Fibroblast of skin of back (primary cell): ENCODE results near the gene CLSTN2.

Experiments
- DNase-seq: peaks from one replicate; pipeline ENCODE4 v3.0.0-alpha.2; 2013

Gene CLSTN2

DNA sequence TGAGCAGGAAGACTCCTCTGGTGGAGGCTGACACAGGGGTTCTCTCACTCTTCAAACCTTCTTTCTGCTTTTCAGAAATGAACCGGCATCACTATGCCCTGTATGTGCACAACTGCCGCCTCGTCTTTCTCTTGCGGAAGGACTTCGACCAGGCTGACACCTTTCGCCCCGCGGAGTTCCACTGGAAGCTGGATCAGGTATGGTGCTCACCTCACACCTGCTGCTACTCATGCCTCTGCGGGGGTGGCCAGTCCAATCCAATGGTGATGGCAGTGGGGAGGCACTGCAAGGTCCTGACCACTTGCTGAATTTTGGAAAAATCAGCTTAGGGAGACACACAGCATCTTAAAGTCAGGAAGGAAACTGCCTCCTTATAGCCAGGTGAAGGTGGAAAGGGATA lies 531.5 kb downstream of the CLSTN2 start:
- no peak for DNase-seq

DNA sequence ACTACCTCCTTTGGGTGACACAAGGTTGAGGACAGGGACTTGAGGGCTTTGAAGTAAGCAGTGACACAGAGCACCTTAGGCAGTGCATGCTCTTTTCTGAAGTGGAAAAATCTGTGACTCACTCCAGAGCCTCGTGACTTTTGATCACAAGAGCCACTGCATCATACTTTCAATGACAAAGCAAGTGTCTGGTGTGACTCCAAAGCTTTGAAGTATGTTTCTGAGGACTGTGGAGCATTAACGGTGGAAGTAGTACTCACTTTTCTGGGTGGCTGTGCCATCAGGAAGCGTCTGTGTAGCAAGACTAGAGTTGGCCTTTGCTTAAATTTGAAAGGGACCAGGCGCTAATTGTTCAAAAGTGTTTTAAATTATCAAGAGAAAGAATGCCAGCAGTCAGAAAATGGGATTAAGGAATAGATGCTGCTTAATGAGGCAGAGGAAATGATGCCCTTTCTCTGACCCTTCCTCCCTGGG lies 532.2 kb downstream of the CLSTN2 start:
- DNase-seq: peak; percentile 63

DNA sequence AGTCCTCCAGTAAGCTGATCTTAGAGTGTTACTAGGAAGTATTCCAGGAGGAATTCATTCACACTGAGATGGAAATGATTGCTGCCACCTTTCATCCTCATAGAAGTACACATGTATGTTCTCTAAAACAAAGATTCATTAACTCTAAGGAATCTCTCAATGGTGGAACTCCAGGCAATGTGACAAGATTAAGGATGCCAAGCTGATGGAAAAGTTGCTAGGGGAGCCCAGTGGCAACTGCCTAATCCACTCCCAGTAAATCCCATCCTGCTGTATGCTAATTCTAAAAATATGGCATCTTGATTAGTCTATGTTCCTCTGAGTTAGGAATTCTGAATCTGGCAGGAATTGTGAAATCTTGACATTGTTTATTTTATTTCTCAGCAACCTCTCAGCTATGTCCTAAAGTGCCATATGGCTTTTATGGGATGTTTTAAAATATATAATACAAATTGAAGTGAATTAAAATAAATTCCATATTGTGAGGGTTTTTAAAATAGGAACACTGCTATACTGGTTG lies 532.9 kb downstream of the CLSTN2 start:
- peak; percentile 52 for DNase-seq

DNA sequence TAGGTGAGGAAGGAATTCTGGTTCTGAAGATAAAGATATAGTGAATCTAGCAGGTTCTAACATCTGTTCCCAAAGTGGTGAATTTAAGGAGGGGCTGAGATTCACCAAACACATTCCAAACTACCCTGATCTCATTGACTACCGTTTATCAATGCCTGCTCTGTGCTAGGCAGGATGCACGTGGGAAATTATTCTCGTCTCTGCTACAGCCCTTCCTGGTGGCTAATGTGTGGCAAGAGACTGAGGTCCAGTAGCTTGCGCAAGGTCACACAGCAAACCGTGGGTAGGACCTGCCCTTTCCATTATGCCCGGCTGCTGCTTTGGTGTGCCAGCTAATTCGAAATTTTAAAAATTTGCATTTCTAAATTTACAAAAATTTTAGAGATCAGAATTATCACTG lies 533.4 kb downstream of the CLSTN2 start:
- no peak for DNase-seq

DNA sequence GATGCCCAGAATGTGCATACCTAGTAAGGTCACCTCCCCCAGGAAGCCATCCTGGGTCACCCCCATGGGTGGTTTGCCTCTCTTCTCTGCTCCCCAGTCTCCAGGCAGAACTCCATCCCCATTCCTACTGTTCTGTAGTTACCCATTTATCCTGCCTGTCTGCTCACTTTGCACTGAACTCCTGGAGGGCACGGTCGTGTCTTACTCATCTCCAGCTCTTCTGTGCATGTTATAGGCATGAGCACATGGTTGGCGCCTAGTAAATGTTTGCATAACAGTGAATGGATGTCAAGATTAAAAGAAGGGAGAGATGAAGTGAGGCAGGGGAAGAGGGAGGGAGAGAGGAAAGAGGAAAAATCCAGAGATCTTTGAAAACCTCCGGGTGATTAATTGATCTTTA lies 534.5 kb downstream of the CLSTN2 start:
- DNase-seq: peak; percentile 41

DNA sequence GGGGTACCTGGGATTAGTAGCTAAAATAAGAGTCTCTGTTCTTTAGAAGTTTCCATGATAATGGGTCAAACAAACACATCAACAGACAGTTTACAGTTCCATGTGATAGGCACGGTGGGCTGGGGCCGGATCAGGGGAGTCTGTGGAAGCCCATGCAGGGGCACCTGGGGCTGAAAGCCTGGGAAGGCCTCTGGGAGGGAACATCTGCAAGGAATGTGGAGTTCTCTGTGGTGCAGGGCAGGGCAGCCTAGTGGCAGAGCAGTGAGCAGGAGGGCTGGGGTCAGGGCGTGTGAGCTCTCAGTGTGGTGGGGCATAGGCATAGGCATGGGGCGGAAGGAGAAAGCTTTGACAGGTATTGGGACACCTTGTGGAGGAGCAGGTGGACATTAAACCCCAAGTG lies 535.2 kb downstream of the CLSTN2 start:
- DNase-seq: no peak

DNA sequence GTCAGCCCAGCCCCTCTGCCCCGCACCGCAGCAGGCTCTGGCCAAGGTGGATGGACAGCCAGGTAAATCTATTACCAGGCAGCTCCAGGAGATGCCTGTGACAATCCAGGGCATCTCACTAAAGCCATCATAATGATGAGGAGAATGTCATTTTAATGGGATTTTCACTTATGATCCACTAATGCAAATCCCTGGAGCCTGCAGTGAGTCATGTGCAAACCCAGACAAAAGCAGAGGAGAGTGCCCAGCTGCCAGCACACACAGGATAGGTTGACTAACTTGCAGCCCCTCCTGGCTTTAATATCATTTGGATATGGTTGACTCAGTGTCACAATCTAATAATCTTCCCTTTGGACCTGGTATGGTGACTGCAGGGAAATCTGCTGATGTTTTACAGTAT lies 536.0 kb downstream of the CLSTN2 start:
- peak; percentile 54 for DNase-seq

DNA sequence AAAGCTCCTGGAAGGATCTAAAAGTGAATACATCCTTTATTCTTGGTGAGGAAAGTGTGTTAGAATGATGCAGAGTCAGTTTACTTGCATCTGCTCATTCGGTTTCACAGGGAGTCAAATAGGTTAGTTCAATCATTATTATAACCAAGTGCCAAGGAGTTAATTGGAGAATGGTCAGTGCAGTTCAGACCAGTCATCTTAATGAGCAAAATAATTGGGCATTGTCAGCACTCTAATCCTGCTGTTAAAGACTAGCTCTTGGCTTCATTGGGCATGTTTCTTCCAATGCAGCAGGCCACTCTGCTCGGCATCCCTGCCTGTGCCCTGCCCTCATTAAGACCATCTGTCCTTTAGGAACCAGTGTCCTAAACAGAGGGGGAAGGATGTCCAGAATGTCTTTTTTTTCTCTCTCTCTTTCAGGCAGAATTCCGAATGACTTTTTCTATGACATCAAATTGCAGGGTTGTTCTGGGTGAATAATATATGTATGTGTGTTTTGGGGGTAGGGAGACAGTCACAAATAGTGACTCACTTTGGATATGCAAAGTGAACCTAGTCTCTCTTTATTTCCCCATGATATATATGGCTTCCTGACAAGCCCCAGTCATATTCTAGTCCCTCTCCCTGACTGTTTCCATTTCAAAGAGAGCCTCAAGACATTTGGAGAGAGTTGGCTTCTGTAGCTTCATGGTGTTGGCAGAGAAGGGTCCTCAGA lies 537.5 kb downstream of the CLSTN2 start:
- peak; percentile 70 for DNase-seq

DNA sequence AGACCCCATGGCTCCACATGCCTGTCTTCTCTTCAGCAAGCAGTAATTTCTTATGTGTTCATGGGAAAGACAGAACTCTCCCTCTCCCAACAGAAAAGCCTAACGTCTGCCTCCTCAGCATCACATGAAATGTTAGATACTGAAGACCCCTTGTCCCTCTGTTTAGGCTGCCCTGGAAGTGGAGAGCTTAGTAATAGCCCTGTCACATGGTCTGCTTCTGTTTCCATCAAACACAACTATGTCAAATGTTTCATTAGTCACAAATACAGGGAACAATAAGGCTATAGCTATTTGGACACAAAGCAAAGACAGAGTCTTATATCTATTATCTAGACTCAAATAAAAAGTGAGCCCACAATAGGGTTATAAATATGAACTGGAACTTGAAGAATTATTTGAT lies 552.6 kb downstream of the CLSTN2 start:
- DNase-seq: no peak

DNA sequence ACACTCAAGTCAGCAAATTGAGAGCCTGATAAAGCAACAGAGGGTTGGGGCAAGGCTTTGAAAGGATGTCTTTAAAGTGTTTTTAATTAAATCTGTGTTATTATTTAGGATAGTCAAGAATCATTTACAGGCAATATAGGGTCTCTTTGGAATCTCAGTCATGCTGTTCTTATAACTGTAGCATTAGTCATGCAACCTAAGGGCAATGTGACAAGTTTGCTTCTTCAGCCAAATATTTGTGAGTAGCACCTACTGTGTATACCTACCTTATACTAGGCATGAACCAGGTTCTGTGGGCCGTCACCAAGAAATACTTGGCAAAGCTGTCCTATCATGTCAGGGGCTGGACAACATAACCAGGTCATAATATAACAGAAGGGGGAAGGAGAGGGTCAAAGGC lies 558.3 kb downstream of the CLSTN2 start:
- DNase-seq: no peak

DNA sequence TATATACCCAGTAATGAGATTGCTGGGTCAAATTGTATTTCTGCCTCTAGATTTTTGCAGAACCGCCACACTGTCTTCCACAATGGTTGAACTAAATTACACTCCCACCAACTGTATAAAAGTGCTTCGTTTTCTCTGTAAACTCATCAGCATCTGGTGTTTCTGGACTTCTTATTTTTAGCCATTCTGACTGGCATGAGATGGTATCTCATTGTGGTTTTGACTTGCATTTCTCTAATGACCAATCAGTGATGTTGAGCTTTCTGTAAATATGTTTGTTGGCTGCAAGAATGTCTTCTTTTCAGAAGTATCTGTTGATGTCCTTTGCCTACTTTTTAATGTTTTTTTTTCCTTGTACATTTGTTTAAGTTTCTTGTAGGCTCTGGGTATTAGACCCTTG lies 560.0 kb downstream of the CLSTN2 start:
- no peak for DNase-seq

DNA sequence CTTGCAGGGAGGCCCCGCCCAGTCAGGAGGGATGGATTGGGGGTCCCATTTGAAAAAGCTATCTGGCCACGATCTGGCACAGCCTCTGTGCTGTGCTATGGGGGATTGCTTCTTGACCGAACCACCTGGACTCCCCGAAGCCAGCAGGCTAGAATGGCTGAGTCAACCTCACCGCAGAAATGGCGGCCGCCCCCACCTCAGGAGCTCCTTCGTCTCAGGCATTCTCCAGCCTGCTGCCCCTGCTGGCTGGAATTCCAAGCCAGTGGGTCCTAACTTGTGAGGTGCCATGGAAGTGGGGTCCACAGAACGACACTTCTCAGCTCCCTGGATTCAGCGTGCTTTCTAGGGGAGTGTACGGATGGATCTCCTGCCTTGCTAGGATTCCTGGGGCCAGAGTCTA lies 562.3 kb downstream of the CLSTN2 start:
- no peak for DNase-seq

DNA sequence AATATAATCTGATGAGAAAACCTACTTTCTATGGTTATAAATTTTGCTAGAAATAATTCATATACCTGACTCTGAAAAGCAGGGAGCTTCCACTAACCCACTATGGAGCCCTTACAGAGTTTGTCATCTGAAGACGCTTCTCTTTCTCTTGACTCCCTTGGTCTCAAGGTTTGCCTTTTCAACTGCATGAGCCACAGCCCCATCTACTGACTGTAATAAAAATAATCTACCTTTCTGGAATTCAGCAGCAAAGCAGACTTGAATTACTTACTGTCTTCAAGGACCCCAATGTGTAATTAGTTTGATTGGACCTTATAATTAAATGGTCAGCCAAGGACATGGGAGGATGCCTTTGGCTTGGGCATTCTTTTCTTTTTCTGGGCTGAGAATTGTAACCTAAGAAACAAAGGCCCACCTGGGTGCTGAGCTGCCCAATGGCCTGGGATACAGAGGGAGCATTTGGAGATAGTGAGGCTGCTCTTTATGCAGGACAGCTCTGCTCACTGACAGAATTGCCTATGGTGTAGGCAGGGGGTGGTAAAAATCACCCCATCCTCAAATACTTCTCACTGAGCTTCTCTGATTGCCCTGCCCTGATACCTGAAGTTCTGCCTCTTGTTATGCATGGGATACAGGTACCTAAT lies 564.3 kb downstream of the CLSTN2 start:
- peak; percentile 3 for DNase-seq

DNA sequence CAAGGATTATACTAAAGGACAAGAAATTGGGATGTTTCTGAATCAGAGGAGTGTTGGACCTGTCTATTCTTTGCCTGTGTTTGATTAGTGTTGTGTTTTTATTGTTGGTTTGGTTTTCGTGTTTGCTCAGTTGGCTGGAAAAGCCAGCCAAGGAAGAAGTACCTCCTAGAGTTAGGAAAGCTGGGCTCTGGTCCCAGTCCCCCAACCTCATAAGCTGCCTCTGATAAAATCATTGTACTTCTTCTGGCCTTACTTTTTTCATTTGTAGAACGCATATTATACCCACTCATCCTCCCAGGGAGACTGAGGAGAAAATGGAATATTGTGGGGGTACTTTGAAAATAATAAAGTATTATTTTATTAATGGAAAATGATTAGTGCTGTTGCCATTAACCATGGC lies 565.5 kb downstream of the CLSTN2 start:
- DNase-seq: no peak

DNA sequence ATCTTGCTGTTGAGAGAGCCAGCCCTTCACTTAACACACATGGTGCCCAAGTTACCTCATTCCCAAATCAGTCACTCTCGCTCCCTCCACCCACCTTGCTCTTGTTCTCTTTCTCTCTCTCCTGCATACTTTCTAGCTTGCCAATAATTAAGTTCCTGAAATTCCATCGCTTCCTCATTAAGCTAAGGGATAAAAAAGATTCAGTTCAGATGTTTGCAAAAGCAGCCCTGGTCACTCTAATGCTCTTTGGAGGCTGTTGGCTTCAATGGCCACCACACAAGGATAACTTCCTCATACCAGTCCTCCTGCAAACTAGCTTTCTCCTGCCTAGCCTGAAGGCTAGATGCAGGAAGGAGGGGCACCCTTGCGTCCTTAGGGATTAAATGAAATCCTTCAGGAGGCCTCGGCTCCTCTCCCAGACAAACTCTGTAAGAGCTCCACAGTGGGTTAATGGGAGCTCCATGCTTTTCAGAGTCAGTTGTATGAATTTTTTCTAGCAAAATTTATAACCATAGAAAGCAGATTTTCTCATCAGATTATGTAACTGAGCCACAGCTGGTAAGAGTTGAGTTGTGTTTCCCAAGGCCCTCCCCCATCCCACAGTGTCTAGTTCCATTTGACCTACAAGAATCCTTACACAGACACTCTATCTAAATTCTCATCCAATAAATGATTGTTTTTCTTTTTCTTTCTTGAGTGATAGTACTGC lies 566.2 kb downstream of the CLSTN2 start:
- no peak for DNase-seq

DNA sequence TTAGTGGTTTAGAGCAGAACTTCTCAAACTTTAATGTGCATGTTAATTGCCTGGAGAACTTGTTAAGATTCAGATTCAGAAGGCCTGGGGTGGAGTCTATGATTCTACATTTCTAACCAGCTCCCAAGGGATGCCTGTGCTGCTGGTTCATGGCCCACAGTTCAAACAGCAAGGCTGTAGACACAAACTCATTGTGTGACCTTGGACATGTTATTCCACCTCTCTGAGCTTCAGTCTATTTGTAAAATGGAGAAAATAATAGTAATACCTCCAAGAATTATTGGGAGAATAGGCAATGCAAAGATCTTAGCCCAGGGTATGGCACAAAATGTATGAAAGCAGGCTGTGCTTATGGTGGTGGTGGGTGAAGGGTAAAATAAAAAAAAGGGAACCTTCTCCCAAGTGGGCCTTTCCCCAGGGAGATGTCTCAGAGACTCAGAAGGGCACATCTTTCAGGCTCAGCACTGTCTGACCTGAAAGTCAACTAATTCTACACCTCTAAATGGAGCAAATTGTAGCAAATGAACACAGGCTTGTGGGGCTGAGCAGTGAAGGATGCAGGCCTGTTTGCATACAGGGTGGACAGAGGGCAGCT lies 566.9 kb downstream of the CLSTN2 start:
- DNase-seq: no peak

DNA sequence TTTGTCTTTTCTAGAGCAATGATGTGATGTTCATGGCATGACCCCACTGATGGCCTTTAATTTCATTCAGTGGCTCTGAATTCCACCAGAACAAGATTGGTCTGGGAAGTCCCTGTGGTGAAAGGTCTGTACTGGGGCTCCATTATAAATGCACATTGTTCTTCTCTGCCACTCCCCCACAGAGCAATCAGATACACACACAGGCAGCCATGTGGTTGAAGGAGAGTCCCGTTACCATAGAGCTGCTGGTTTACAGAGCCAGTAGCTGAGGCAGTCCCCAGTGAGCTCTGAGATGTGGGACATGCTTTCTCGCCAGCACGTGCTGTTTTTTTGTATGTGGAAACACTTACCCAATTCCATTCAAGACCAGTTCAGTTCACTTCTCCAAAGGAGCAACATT lies 570.2 kb downstream of the CLSTN2 start:
- DNase-seq: no peak

DNA sequence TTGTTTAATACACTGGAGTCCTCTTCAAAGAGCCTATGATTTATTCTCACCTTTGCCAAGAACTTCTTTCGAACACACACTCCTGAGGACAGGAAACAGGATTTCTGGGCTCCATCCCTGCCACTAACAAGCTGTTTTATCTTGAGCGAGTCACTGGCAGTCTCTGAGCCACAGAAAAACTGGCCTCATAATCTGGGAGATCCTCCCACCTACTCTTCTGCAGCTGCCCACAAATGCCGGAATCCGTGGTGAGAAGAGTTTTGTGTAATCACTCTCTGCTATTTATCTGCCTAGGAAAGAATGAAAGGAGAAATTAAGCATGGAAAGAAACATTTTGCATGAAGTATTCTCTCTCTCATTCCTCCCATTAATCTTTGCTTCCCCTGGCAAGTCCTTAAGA lies 570.9 kb downstream of the CLSTN2 start:
- no peak for DNase-seq

DNA sequence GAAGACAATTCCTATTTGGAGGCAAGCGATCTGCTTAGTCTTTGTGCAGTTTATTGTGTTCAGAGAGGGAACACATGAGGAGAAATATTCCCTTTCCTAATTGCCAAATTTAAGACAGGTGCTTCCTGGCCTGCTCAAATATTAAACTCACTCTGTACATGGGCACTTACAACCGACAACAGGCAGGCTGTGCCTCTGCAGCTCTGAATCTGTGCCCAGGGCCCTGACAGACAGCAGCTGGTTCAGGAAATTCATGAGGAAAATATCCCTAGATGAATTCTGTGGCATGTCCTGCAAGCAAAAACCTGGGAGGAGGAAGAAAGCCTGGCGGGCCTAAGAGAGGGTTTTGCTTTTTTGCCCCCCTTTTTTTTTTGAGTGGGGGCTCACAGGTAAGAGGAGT lies 573.6 kb downstream of the CLSTN2 start:
- no peak for DNase-seq

DNA sequence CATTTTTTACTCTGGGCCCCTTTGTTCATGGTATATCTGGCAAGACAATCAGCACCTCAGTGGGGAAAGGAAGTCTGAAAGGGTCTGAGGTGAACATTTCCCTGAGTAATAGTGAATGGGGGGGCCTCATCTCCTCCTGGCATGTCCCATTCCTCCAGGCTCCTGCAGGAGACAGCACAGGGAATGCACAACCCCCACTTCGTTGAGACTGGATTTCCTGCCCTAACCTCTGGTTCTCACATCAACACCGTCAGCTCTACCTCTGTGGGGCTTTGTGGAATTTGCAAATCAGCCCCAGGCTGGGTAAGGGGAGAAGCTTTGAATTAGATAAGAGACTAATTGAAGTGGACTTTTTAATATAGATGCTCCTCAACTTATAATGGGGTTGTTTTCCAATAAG lies 574.5 kb downstream of the CLSTN2 start:
- no peak for DNase-seq

DNA sequence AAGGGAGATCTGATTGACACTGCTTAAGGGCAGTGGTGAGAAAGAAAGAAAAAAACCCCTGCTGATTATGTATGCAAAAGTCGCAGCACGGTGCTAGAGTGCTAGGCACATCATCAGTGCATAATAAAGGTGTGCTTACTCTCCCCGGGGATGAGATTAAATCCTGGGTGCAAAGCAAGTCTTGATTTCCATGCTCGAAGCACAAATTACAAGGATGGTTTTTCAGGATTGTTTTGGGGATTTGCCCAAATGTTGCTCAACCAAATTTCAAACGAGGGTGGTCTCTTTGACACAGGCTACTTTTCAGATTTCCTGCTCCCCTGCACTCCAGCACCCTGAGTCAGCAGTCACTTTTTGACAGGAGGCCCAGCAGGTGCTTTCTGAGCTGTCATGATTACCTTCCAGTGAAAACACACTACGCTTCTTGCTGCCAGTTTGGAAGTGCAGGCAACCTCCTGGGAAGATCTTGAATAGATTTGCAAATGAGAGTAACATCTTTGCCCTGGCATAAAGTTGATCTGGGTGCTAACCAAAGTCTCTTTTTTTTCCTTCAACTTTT lies 575.4 kb downstream of the CLSTN2 start:
- no peak for DNase-seq

DNA sequence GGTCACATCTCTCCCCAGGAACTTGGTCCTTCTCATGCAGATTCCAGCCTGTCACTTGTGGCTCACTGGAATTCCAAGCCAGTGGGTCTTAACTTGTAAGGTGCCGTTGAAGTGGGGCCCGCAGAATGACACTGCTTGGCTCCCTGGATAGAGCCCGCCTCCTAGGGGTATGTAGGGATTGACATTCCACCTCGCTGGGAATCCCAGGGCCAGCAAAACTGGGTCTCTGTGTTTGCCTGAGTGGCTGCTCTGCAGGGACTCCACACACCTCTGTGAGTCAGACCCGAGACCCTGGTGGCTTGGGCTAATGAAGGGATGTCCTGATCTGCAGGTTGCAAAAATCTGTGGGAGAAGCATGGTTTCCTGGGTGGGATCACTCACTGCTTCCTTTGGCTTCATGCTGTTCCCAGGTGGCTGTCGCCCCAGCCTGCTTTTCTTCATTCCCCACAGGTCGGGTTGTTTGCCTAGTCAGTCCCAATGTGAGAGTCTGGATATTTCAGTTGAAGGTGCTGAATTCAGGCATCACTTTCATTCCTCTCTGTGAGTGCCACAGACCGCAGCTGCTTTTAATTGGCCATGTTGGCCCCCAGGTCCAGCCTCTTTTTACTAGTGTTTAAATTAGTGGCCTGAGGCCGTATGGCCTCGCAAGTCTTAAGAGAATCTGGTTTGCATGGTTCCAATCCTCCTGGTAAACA lies 586.9 kb downstream of the CLSTN2 start:
- no peak for DNase-seq
